MCF 10A (cell line): ENCODE results near the gene SYCE3. TPM values are rescaled to one million over a fixed set of nuclear protein-coding genes. Genes with fewer than 3 reads are reported as not detected.

Experiments used
- BruUV-seq: library from RNA; stranded (reverse); fragments of 400-500 nt; replicated peaks from 2 replicates; lab custom pipeline; 2021; lab: Mats Ljungman, UMichigan
- CTCF ChIA-PET: fragments of 300-600 bp; sonication (Branson Sonifier 250); formaldehyde crosslinking; extraction: SDS; loops from one replicate; lab custom pipeline; 2021; ENCODE audit warnings: antibody characterized with exemption, inconsistent platforms; lab: Yijun Ruan, JAX
- POLR2A ChIA-PET: fragments of 300-600, 350-650 bp; sonication (Branson Sonifier 250); formaldehyde crosslinking; extraction: SDS; loops from one replicate; lab custom pipeline; 2020; ENCODE audit warnings: antibody characterized with exemption, inconsistent platforms; lab: Yijun Ruan, JAX
- DNase-seq: peaks from one replicate; pipeline ENCODE4 v3.0.0-alpha.2; 2018; ENCODE audit not compliant: unreplicated experiment
- H3K27ac Mint-ChIP-seq: one replicate; pipeline ENCODE4 v1.8.0; 2022; ENCODE audit warnings: mild to moderate bottlenecking, low read depth, mixed read lengths; ENCODE audit not compliant: unreplicated experiment
- H3K27me3 Mint-ChIP-seq: one replicate; pipeline ENCODE4 v1.8.0; 2022; ENCODE audit warnings: mixed read lengths; ENCODE audit not compliant: insufficient read depth, unreplicated experiment
- H3K36me3 Mint-ChIP-seq: one replicate; pipeline ENCODE4 v1.8.0; 2022; ENCODE audit warnings: mild to moderate bottlenecking, moderate library complexity, mixed read lengths; ENCODE audit not compliant: insufficient read depth, unreplicated experiment
- H3K4me1 Mint-ChIP-seq: one replicate; pipeline ENCODE4 v1.8.0; 2022; ENCODE audit warnings: mixed read lengths; ENCODE audit not compliant: insufficient read depth, unreplicated experiment
- H3K4me3 Mint-ChIP-seq: one replicate; pipeline ENCODE4 v1.8.0; 2022; ENCODE audit warnings: mild to moderate bottlenecking, moderate library complexity, mixed read lengths; ENCODE audit not compliant: unreplicated experiment
- H3K9me3 Mint-ChIP-seq: one replicate; pipeline ENCODE4 v1.8.0; 2022; ENCODE audit warnings: mixed read lengths; ENCODE audit not compliant: unreplicated experiment
- intact Hi-C: fragments of 100-400 bp; cut with micrococcal nuclease; formaldehyde crosslinking; loops from 2 replicates; pipeline ENCODE4 v1.14.1; 2022
- total RNA-seq: library from RNA; stranded (reverse); gene quantifications from 2 replicates; pipeline ENCODE4 v1.2.3, GENCODE V29; 2022
- TF ChIP-seq, protein P1 (sequence below): fragments of 200-600 bp; IDR thresholded peaks from one replicate; pipeline ENCODE4 v1.8.0; 2022; ENCODE audit warnings: antibody characterized with exemption, mild to moderate bottlenecking; ENCODE audit not compliant: unreplicated experiment

The SYCE3 gene
- total RNA-seq, 1 experiment from 2014 or later = 0.82 TPM

DNA sequence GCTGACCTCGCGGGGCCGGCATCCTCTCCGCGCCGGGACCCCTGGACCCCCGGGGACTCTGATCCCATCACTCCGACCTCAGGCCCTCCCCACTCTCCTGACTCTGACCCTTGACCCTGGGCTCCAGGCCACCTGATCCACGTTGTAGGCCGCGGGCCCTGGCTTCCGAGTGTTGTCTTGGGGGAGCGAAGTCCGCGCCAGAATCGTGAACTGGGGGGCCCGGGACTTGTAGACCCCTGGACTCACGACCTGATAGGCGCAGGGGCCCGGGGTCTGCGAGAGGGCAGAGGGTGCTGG lies 32.2 kb downstream of the SYCE3 start:
- peak overlapping the region; percentile 97 for H3K27ac Mint-ChIP-seq
- no TSS peak for BruUV-seq
- H3K36me3 Mint-ChIP-seq = peaks cover 41% of the 10 kb centered on the region
- intact Hi-C loops = loop anchor here (2.0 kb wide), 1 partner anchor 90 kb away; no protein-coding TSS in a partner anchor
- H3K27me3 Mint-ChIP-seq = no peaks in the 10 kb centered on the region
- peak overlapping the region; percentile 85 for H3K4me3 Mint-ChIP-seq
- CTCF ChIA-PET = no interaction called here
- peaks cover 22% of the 10 kb centered on the region for H3K4me1 Mint-ChIP-seq
- POLR2A ChIA-PET = interaction anchor here (0.7 to 2.3 kb wide), 7 partner anchors 10 to 92 kb away, joined by 3 to 33 read pairs (median 7); partner anchors contain the start of genes KLHDC7B, LMF2, NCAPH2 and SYCE3
- no peaks in the 10 kb centered on the region for H3K9me3 Mint-ChIP-seq
- DNase-seq = no peak
- TF ChIP-seq, protein P1, sequence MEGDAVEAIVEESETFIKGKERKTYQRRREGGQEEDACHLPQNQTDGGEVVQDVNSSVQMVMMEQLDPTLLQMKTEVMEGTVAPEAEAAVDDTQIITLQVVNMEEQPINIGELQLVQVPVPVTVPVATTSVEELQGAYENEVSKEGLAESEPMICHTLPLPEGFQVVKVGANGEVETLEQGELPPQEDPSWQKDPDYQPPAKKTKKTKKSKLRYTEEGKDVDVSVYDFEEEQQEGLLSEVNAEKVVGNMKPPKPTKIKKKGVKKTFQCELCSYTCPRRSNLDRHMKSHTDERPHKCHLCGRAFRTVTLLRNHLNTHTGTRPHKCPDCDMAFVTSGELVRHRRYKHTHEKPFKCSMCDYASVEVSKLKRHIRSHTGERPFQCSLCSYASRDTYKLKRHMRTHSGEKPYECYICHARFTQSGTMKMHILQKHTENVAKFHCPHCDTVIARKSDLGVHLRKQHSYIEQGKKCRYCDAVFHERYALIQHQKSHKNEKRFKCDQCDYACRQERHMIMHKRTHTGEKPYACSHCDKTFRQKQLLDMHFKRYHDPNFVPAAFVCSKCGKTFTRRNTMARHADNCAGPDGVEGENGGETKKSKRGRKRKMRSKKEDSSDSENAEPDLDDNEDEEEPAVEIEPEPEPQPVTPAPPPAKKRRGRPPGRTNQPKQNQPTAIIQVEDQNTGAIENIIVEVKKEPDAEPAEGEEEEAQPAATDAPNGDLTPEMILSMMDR = no peak

DNA sequence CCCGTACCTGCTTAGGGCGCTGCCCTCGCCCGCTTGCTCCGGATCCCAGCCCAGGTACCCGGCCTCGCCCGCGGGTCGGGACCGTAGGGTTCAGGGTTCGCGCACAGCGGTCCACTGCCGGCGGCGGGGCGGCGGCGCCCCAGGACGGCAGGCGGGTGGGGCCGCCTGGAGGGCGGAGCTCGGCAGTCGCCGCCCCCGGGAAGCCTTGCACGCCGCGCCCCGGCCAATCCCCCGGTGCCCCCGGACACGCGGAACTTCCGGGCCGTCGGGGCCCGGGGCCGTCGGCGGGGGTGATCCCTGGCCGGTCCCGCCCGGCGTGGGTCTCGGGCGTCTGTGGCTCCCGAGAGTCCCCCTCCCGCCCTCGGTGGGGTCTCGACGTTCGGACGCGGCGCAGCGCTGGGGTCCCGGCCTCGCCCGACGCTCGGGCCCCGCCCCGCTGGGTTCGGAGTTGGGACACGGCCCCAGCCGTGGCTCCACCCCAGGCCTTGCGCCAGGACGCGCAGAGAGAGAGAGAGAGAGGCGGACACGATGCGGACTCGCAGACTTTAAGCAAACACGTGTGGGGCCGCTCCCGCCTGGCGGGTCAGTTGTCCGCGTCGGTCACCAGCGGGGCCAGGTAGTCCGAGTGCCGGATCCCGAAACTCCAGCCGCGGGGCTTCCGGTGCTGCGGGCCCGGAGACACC lies 32.7 kb downstream of the SYCE3 start, which contains the start of gene TYMP:
TSS of gene TYMP (minus strand) at position 116 of the 683 bp plus-strand sequence. CDS start 303 bp downstream, outside the sequence.
- ChIA-PET CTCF (no interaction called here), POLR2A (interaction anchor here (0.6 to 7.1 kb wide), 11 partner anchors 9 to 98 kb away, joined by 3 to 170 read pairs (median 9); partner anchors contain the start of genes ARSA, CHKB, KLHDC7B and LMF2)
- peak; percentile 90 for DNase-seq
- H3K9me3 Mint-ChIP-seq = no peaks in the 10 kb centered on the region
- H3K4me1 Mint-ChIP-seq = peaks cover 22% of the 10 kb centered on the region
- H3K27ac Mint-ChIP-seq = peak within 1 kb of the TSS; percentile 97
- intact Hi-C loops = loop anchor here (2.0 to 5.0 kb wide), 2 partner anchors 52 to 91 kb away; partner anchors contain the start of gene CHKB
- H3K36me3 Mint-ChIP-seq = peaks cover 46% of the 10 kb centered on the region
- no TSS peak for BruUV-seq
- peak within 1 kb of the TSS; percentile 85 for H3K4me3 Mint-ChIP-seq
- TF ChIP-seq, protein P1 = no peak
- no peaks in the 10 kb centered on the region for H3K27me3 Mint-ChIP-seq

DNA sequence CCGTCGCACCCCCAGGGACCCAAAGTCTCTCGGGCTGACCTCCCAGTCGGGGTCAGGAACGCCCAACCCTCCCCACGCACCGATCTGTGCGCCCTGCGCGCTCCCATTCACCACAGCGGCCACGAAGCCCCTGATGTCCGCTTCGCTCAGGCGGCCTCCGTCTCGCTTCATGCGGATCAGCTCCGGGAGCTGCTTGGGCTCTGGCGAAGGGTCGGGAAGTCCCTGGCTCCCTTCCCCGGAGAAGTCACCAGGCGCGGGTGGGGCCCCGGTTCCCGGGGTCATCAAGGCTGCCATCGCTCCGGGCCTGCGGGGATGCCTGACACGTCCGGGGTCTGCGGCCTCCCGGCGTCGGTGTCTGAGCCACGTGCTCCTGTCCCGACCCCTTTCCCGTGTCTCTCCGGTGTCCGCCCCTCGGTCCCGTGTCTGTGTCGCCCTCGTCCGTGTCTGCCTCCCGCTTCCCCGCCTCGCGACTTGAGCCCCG lies 33.3 kb downstream of the SYCE3 start:
- BruUV-seq = TSS peak; percentile 29
- CTCF ChIA-PET = interaction anchor here (0.6 to 1.7 kb wide), 4 partner anchors 33 to 381 kb away, joined by 3 to 7 read pairs (median 4); partner anchors contain the start of gene SYCE3
- TF ChIP-seq, protein P1 = no peak
- Mint-ChIP-seq H3K27me3 (no peaks in the 10 kb centered on the region), H3K36me3 (peaks cover 52% of the 10 kb centered on the region), H3K4me1 (peaks cover 28% of the 10 kb centered on the region), H3K9me3 (no peaks in the 10 kb centered on the region), H3K27ac (no peak overlapping the region), H3K4me3 (peak overlapping the region; percentile 85)
- DNase-seq = no peak
- POLR2A ChIA-PET = interaction anchor here (0.6 to 7.1 kb wide), 12 partner anchors 10 to 99 kb away, joined by 3 to 170 read pairs (median 9); partner anchors contain the start of genes ARSA, CHKB, KLHDC7B and LMF2
- intact Hi-C loops = loop anchor here (5.0 kb wide), 1 partner anchor 53 kb away; the partner anchor contains the start of gene CHKB
